HG03025 (cell line): Measurements from ENCODE around the gene ELOVL3.
A peak's percentile ranks its signal among the peaks of the same experiment; 100 is the strongest.

Experiments
- ATAC-seq: cut with Tn5 transposase; IDR thresholded peaks from one replicate; pipeline ENCODE4 v1.9.1; 2021; ENCODE audit warnings: mild to moderate bottlenecking, moderate library complexity; ENCODE audit not compliant: unreplicated experiment, low FRiP score

The ELOVL3 gene

GRCh38 chr10:102222797-102223196, 3.3 kb upstream of the ELOVL3 start:
- no peak for ATAC-seq

- no peak for ATAC-seq
Observed at GRCh38 chr10:102226542-102226870, 407 bp downstream of the ELOVL3 start.

GRCh38 chr10:102227050-102227449, 951 bp downstream of the ELOVL3 start:
- no peak for ATAC-seq

GRCh38 chr10:102229810-102230263, 3.7 kb downstream of the ELOVL3 start:
- no peak for ATAC-seq

GRCh38 chr10:102230264-102230860, 4.3 kb downstream of the ELOVL3 start:
- ATAC-seq: no peak

GRCh38 chr10:102230861-102231356, 4.8 kb downstream of the ELOVL3 start:
- ATAC-seq: no peak

GRCh38 chr10:102231357-102232318, 5.5 kb downstream of the ELOVL3 start:
- ATAC-seq: no peak

- ATAC-seq: no peak
Observed at GRCh38 chr10:102233997-102234396, 7.9 kb downstream of the ELOVL3 start.

- no peak for ATAC-seq
Observed at GRCh38 chr10:102234888-102235597, 8.9 kb downstream of the ELOVL3 start.

- ATAC-seq: no peak
Observed at GRCh38 chr10:102235598-102235920, 9.5 kb downstream of the ELOVL3 start.

GRCh38 chr10:102236006-102236405, 9.9 kb downstream of the ELOVL3 start:
- no peak for ATAC-seq

GRCh38 chr10:102237711-102238252, 11.7 kb downstream of the ELOVL3 start:
- ATAC-seq: no peak

- no peak for ATAC-seq
Observed at GRCh38 chr10:102240467-102241031, 14.4 kb downstream of the ELOVL3 start.

GRCh38 chr10:102241032-102241443, 14.9 kb downstream of the ELOVL3 start:
- no peak for ATAC-seq

- ATAC-seq: no peak
Observed at GRCh38 chr10:102241444-102242117, 15.5 kb downstream of the ELOVL3 start, which contains the start of gene PITX3. Gene PITX3 (minus strand): TSS chr10:102241512. CDS start chr10:102232080, 9,432 bp downstream.

- ATAC-seq: no peak
Observed at GRCh38 chr10:102242118-102242485, 16.0 kb downstream of the ELOVL3 start.

- no peak for ATAC-seq
Observed at GRCh38 chr10:102243309-102243708, 17.2 kb downstream of the ELOVL3 start.

GRCh38 chr10:102245082-102245931, 19.2 kb downstream of the ELOVL3 start, which contains the start of gene GBF1:
Gene GBF1 (plus strand): TSS chr10:102245532. CDS start chr10:102258939, 13,407 bp downstream.
- peak; percentile 88 for ATAC-seq

GRCh38 chr10:102245932-102246251, 19.8 kb downstream of the ELOVL3 start:
- peak; percentile 6 for ATAC-seq
